GM13977 (cell line): Measurements from ENCODE around the gene ACR.

ENCODE experiments used
- DNase-seq: peaks from one replicate; pipeline ENCODE4 v3.0.0; 2012; ENCODE audit warnings: low spot score
- in situ Hi-C: fragments of 300-500 bp; cut with MboI; formaldehyde crosslinking; loops from one replicate; pipeline ENCODE4 v1.12.0; 2022; ENCODE audit warnings: low sequenced_read_pairs, low pct_unique_long_range_greater_than_20kb, mixed read lengths, inconsistent platforms; ENCODE audit not compliant: unreplicated experiment
- TF ChIP-seq, protein P1 (sequence below): IDR thresholded peaks from 2 replicates; pipeline ENCODE4 v1.5.1; 2012; ENCODE audit warnings: mild to moderate bottlenecking, control low read depth; ENCODE audit not compliant: insufficient read depth; ENCODE audit errors: extremely low read depth, missing control alignments

ACR gene

DNA sequence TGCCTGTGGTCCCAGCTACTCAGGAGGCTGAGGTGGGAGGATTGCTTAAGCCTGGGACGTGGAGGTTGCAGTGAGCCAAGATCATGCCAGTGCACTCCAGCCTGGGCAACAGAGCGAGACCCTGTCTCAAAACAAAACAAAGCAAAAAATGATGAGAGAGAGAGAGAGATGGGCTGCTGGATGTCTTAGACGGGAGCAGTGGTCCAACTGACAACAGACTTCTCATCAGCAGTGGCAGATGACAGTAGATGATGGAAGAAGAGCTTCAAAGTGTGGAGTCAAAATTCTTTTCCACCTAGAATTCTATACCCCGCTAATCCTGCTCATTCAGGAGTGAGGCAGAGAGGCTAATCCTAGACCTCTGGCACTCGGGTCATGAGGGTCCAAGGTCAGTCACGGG is 29.0 kb upstream of the ACR start:
- in situ Hi-C loops: no loop called here
- TF ChIP-seq, protein P1, sequence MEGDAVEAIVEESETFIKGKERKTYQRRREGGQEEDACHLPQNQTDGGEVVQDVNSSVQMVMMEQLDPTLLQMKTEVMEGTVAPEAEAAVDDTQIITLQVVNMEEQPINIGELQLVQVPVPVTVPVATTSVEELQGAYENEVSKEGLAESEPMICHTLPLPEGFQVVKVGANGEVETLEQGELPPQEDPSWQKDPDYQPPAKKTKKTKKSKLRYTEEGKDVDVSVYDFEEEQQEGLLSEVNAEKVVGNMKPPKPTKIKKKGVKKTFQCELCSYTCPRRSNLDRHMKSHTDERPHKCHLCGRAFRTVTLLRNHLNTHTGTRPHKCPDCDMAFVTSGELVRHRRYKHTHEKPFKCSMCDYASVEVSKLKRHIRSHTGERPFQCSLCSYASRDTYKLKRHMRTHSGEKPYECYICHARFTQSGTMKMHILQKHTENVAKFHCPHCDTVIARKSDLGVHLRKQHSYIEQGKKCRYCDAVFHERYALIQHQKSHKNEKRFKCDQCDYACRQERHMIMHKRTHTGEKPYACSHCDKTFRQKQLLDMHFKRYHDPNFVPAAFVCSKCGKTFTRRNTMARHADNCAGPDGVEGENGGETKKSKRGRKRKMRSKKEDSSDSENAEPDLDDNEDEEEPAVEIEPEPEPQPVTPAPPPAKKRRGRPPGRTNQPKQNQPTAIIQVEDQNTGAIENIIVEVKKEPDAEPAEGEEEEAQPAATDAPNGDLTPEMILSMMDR: no peak
- DNase-seq: no peak

DNA sequence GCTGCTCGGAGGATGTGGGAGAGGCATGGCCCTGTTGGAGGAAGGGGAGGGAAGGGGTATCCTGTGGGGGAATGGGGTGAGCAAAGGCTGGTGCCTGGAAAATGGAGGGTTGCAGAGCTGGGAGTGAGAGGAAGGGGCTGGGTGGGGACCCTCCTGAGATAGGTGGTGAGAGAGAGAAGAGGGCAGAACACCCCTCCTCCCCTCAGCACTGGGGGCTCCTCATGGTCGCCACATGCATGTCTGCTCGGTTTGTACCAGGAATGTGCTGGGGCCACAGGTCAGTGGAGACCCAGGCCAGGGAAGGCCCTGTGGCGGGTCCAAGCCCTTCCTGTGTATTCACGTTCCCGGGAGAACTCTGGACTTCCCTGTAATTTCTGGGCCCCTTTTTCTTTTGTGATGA is 27.8 kb upstream of the ACR start:
- DNase-seq: no peak
- TF ChIP-seq, protein P1: no peak
- in situ Hi-C loops: no loop called here

DNA sequence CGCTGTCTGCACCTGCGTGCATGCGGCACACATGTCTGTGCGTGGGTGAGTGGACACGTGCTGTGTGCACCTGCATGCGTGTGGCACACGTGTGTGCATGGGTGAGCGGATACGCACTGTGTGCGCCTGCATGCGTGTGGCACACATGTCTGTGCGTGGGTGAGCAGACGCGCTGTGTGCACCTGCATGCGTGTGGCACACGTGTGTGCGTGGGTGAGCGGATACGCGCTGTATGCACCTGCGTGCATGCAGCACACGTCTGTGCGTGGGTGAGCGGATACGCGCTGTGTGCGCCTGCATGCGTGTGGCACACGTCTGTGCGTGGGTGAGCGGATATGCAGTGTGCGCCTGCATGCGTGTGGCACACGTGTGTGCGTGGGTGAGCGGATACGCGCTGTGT is 27.1 kb upstream of the ACR start:
- DNase-seq: no peak
- TF ChIP-seq, protein P1: no peak
- in situ Hi-C loops: no loop called here

DNA sequence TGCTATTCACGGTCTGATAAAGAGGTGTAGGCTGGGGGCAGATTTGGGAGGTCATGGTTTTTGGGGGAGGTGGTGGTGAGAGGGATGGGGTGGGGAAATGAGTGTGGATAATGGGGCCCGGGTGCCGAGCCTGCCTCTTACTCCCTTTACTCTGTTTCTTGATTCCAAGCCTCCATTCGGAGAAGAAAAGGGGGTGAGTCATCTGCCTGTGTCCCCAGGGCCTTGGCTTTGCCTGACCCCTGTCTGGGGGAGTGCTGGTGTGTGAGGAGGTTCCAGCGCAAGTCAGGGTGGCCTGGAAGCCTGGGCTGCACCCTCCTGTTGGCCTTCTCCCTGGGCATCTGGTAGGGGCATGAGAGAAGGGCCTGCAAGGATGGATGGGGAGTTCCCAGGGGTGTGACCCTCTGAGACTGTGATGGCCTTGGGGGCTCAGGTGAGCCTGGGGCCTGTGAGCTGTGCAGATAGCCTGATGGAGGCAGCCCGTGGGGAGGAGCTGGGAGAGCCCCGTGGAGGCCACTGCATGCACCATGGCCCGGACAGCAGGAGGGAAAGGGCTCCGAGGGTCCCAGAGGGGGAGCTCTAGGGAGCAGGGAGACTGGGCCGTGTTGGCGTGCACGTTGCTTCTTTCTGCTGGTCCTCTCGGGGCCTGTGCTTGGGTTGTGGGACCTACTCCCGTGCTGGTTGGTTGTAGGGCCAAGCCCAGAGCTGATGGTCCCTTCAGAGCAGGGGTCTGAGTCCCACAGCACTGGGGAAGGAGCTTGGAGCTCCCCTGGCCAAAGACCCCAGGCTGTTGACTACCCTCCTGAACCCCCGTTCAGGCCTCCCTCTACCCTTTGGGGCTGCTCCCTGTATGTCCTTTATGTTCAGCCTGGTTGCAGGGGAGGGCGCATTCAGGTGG is 26.3 kb upstream of the ACR start:
- no peak for DNase-seq
- TF ChIP-seq, protein P1: no peak
- in situ Hi-C loops: no loop called here

DNA sequence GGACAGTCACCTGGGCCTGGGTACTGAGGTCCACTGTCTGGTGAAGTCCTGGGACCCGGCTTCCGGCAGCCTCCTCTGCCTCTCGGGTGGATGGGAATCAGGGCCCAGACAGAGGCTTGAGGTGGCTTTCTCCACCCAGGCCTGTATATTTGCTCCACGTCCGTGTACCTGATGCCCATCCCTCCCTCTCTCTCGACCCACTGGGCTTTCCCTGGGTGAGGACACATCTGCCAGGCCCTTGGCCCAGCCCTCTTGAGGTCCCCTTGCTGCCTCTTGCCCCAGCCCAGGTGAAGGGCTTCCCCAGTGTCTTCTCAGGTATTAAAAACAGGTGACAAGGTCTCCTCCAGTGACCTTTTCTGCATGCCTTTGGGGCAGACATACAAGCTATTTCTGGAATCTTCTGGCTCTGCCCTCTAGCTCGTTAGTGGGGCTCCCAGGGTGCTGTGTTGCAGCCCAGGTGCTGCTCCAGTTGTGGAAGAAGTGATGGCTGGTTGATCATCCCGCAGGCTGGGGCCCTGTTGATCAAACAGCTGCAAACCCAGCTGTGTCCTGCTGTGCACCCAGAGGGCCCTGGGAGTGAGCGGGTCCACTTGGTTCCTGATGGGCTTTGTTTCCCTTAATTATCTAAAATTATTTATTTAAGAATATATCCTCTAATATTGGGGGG is 25.5 kb upstream of the ACR start:
- TF ChIP-seq, protein P1: no peak
- no peak for DNase-seq
- in situ Hi-C loops: no loop called here

DNA sequence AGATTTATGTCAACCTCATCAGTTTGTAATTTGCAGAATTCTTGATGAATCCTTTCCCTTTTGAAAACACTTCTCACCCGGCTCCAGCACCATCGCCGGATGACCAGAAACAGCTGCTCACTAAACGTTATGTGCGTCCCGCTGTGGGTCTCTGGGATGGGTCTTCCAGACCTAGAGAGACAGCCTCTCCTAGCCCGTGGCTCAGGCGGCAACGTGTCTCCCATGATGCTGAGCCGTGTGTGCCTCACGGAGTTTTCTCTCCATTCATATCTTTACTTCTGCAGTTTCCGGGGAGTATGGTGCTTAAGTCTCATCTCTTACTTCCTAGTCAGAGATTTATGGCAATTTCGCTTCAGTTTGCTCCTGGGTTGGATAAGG is 25.0 kb upstream of the ACR start:
- in situ Hi-C loops: no loop called here
- no peak for DNase-seq
- TF ChIP-seq, protein P1: no peak
